ENCODE measurements around the gene KRT7. TPM values are rescaled to one million over a fixed set of nuclear protein-coding genes. Genes with fewer than 3 reads are reported as not detected.

KRT7 gene
- total RNA-seq, 1 experiment from 2014 or later = 10.0 TPM

- H4K91ac ChIP-seq (ENCODE audit: insufficient read length, low read depth, low read length) = no peak overlapping the region
- H3T11ph ChIP-seq (ENCODE audit: low read length) = no peak overlapping the region
- no peak overlapping the region for H4K8ac ChIP-seq (replicated peaks; ENCODE audit: insufficient read length, low read depth, low read length)
- H2BK12ac ChIP-seq (ENCODE audit: insufficient read length, low read depth, low read length) = no peak overlapping the region
- H3K23ac ChIP-seq (ENCODE audit: insufficient read length, low read depth, low read length) = no peak overlapping the region
- no peak overlapping the region for H2AFZ ChIP-seq (ENCODE audit: low read length)
- no peak overlapping the region for H2BK5ac ChIP-seq (ENCODE audit: insufficient read length, low read length)
- no CpG with 5 or more reads among the region's 8 CpGs for whole genome bisulfite sequencing (ENCODE audit: extremely low coverage, insufficient read length, low lambda C conversion rate)
- H3K4me1 Mint-ChIP-seq = peaks cover 0 to 2% of the 10 kb centered on the region in 2 experiments; a peak in 1 of 4 replicates
- H2BK15ac ChIP-seq (ENCODE audit: low read depth, low read length) = no peak overlapping the region
- no peaks in the 10 kb centered on the region for H3K23me2 ChIP-seq (ENCODE audit: insufficient read length, low read depth, low read length, poor library complexity, severe bottlenecking)
- no peaks in the 10 kb centered on the region for H3K9me3 Mint-ChIP-seq
- no peaks in the 10 kb centered on the region for H3K4me1 ChIP-seq (ENCODE audit: insufficient read depth, low read length)
- no peak overlapping the region for H3K56ac ChIP-seq (ENCODE audit: insufficient read length, low read depth, low read length)
- H3K36me3 Mint-ChIP-seq (ENCODE audit: insufficient read depth in 1 of 3, low read depth in 3 of 3) = no peaks in the 10 kb centered on the region
- no peak overlapping the region for H3K27ac Mint-ChIP-seq
- H3K27me3 Mint-ChIP-seq (ENCODE audit: low read depth) = peaks cover 22% of the 10 kb centered on the region
- no peak overlapping the region for H3K4me2 ChIP-seq (ENCODE audit: insufficient read depth, insufficient read length, low read length)
- H3K79me1 ChIP-seq (ENCODE audit: insufficient read depth, low read depth, low read length, poor library complexity, severe bottlenecking) = no peaks in the 10 kb centered on the region
- no peaks in the 10 kb centered on the region for H4K20me1 ChIP-seq (ENCODE audit: control insufficient read depth, insufficient read depth, insufficient read length)
- peak; percentile 94 for TF ChIP-seq CTCF (conservative IDR thresholded peaks at IDR 0.05)
- DNase-seq = peak; percentile 93
- H3K27ac ChIP-seq (ENCODE audit: insufficient read length, low read depth, low read length) = no peak overlapping the region
- no peak overlapping the region for H3K18ac ChIP-seq (ENCODE audit: insufficient read length, low read depth, low read length)
- no peak overlapping the region for H3K4me3 Mint-ChIP-seq
- no peaks in the 10 kb centered on the region for H3K79me2 ChIP-seq (ENCODE audit: insufficient read depth, low read length)
- H2BK20ac ChIP-seq (ENCODE audit: low read depth, low read length, poor library complexity, severe bottlenecking) = no peak overlapping the region
- H3K9me3 ChIP-seq (ENCODE audit: control insufficient read depth, low read depth, low read length) = no peaks in the 10 kb centered on the region
- H3K14ac ChIP-seq (ENCODE audit: insufficient read depth, low read length) = no peak overlapping the region
- no peak overlapping the region for H4K5ac ChIP-seq (ENCODE audit: insufficient read length, low read depth, low read length)
- no peak overlapping the region for H3K4ac ChIP-seq (ENCODE audit: low read depth, low read length)
- H3K9ac ChIP-seq (ENCODE audit: extremely low read depth, insufficient read length, low read length) = no peak overlapping the region
- no peaks in the 10 kb centered on the region; the same call in 1 of the 2 replicates for H3K27me3 ChIP-seq (ENCODE audit: insufficient read depth, low read length)
- H2BK120ac ChIP-seq (ENCODE audit: low read depth, low read length, poor library complexity, severe bottlenecking) = no peak overlapping the region
- no peak overlapping the region for H2AK5ac ChIP-seq (ENCODE audit: insufficient read length, low read length)
Observed at GRCh38 chr12:52221912-52222457, 11.1 kb upstream of the KRT7 start.
